HG02642 (cell line): ENCODE results near the gene GSS.

Source experiments
- ATAC-seq: cut with Tn5 transposase; IDR thresholded peaks from one replicate; pipeline ENCODE4 v1.9.1; 2021; ENCODE audit warnings: mild to moderate bottlenecking; ENCODE audit not compliant: unreplicated experiment, poor library complexity

Gene GSS

DNA sequence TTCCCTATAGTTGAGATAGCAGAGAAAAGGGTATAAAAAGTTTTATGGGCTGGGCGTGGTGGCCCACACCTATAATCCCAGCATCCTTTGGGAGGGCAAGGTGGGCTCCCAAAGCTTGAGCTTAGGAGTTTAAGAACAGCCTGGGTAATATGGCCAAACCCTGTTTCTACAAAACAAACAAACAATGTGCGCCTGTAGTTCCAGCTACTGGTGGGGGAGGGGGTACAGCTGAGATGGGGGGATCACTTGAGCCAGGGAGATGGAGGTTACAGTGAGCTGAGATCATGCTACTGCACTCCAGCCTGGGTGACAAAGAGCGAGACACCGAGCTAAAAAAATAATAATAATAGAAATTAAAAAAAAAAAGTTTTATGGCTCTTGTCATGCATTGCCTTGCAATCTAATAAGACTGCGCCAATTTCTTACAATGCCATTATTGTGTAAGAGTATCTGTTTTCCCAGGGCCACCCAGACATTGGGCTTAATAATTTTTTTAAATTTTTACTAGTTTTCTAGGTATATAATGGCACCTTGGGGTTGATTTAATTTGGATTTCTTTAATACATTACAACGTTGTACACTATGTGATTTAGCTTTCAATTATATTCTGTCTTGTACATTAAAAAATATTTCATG lies 75.3 kb downstream of the GSS start:
- ATAC-seq: no peak
